Measurements from ENCODE around the gene ZNF28.
"Not testable (repeated sequence)": the region's sequence is repeated elsewhere in the genome, so short reads cannot be mapped to it uniquely, and the experiment has no call there.

ZNF28 gene

DNA sequence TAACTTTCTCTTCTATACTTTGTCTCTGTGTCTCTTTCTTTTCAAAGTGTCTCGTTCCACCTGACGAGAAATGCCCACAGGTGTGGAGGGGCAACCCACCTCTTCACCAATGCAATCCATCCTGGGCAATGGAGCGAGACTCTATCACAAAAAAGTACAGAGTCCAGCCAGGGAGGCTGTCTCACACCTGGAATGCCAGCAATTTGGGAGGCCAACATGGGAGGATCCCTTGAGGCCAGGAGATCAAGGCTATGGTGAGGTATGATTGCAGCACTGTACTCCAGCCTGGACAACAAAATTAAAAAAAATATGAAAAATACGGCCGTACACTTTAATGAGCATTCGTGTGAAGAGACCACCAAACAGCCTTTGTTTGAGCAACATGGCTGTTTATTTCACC is 32.0 kb downstream of the ZNF28 start:
- TF ChIP-seq POLR2A (IDR thresholded peaks at IDR 0.05; ENCODE audit: low read depth, low read length) = no peak
- DNase-seq (ENCODE audit: insufficient read length, low spot score) (no peak), FAIRE-seq (no peak)

DNA sequence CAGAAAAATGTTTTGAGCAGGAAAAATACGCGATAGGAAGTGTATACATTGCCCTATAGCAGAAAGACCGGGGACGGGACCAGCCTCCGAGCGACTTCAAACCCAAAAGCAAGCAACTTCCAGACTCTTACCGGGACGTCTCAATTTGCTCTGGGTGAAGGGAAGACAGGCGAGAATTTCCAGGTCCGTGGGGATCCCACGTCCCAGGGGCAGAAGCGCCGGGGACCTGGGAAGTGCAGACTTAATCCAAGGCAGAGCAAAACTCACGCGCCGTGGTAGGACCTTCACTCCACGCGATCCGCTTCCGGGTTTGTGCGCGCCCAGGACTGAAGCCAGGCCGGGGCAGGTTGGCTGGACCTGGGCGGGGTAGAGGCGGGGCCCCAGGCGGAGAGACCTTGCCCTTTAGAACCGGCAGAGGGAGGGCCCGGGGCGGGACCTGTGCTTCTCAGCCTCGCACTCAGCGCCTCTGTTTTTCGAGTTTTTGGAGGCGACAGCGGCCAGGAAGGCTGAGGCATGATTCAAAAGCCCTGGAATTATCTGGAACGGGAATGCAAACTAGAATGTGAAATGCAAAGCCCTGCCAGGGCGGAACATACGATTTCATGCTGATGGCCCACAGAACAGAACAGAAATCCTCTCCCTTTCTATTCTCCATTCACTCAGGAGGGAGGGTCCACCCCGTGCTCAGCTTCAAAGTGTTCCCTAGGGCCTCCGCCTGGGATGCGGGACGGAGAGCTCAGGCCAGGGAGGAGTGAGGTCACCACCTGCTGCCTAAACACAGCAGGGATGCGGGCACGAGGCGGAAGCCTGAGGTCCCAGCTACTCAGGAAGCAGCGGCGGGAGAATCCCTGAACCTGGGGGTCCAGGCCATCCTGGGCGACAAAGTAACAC is 34.7 kb downstream of the ZNF28 start, which contains the start of gene ZNF600:
TSS of gene ZNF600 (minus strand) at position 328 of the 891 bp plus-strand sequence. CDS start 7,903 bp downstream, outside the sequence.
- FAIRE-seq = peak; percentile 81
- peak; percentile 82 for DNase-seq (ENCODE audit: insufficient read length, low spot score)
- peak; percentile 65 for TF ChIP-seq POLR2A (IDR thresholded peaks at IDR 0.05; ENCODE audit: low read depth, low read length)

DNA sequence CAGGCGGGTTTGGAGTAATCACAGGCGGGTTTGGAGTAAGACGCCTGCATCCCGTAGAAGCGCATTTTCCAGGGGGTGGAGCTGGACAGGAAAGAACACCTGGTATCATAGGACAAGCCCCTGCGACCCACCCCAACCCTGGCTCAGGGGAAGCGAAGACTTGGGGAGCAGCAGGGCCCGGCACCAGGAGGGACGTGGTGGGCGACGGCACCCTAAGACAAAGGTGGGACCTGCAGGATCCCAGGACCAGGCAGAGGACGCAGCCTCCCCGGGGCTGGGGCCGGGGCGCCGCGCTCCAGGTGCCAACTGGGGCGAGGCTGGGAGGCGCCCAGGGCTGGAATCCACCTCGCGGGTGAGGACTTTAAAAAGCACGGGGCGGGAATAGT is 35.4 kb downstream of the ZNF28 start:
- no peak for TF ChIP-seq POLR2A (IDR thresholded peaks at IDR 0.05; ENCODE audit: low read depth, low read length)
- no peak for DNase-seq (ENCODE audit: insufficient read length, low spot score)
- FAIRE-seq = no peak

DNA sequence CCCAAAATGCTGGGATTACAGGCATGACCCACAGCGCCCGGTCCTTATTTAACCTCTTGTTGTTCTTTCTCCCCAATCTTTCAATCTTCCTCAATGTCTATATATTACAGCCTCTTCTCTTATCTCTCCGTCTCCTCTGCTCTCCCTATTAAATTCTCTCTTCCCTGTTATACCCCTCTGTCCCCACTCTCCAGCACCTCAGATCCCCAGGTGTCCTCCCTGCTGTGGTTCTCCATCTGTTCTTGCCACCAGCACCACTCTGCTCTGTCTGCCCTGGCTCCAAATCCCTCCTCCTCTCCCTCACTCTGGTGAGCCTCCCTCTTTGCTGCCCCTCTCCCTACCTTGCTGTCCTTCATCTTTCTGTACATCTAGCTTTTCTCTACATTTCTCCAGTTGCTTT is 35.9 kb downstream of the ZNF28 start:
- no peak for DNase-seq (ENCODE audit: insufficient read length, low spot score)
- TF ChIP-seq POLR2A (IDR thresholded peaks at IDR 0.05; ENCODE audit: low read depth, low read length) = no peak

GRCh38 chr19:52782864-52783263 is 38.6 kb downstream of the ZNF28 start:
- not testable (repeated sequence) for DNase-seq (ENCODE audit: insufficient read length, low spot score); FAIRE-seq

More for the DNA sequence above, 35.9 kb downstream of the ZNF28 start:
- FAIRE-seq = no peak

DNA sequence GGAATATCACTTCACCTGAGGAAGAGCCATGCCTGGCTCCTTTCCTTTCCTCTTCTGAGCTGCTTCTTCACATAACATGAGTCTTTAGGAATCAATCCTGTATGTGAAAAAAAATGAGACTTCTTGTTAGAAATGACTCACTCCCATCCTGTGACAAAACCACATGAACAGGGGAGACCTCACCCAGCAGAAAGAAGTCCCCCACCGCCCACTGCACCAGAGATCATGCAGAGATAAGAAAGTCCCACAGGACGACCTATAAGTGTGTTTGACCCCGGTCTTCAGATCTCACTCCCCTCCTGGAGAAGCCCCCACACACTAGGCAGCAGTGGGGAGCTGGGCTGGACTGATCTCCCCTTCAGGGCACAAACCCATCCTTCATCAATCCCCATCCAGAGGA is 42.6 kb downstream of the ZNF28 start:
- no peak for FAIRE-seq
- DNase-seq (ENCODE audit: insufficient read length, low spot score) = no peak
- no peak for TF ChIP-seq POLR2A (IDR thresholded peaks at IDR 0.05; ENCODE audit: low read depth, low read length)

DNA sequence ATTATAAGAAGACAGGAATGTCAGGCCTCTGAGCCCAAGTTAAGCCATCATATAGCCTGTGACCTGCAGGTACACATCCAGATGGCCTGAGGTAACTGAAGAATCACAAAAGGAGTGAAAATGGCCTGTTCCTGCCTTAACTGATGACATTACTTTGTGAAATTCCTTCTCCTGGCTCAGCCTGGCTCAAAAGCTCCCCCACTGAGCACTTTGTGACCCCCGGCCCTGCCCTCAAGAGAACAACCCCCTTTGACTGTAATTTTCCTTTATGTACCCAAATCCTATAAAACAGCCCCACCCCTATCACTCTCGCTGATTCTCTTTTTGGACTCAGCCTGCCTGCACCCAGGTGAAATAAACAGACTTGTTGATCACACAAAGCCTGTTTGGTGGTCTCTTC is 65.0 kb downstream of the ZNF28 start:
- not testable (repeated sequence) for FAIRE-seq

DNA sequence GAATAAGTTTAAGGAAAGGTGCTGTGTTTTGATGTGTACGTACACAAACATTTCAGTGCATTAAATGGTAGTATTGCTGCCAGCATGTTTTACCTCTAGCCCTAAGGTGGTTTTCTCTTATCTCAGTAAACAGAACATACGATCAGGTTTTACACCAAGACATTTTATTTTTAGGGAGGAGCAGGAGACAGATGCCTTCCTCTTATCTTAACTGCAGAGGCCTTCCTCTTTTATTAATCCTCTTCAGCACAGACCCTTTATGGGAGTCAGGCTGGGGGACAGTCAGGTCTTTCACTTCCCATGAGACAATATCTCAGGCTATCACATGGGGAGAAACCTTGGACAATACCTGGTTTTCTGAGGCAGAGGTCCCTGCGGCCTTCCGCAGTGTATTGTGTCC is 71.7 kb downstream of the ZNF28 start:
- no peak for TF ChIP-seq POLR2A (IDR thresholded peaks at IDR 0.05; ENCODE audit: low read depth, low read length)
- no peak for FAIRE-seq

More for the DNA sequence above, 65.0 kb downstream of the ZNF28 start:
- not testable (repeated sequence) for DNase-seq (ENCODE audit: insufficient read length, low spot score)

DNA sequence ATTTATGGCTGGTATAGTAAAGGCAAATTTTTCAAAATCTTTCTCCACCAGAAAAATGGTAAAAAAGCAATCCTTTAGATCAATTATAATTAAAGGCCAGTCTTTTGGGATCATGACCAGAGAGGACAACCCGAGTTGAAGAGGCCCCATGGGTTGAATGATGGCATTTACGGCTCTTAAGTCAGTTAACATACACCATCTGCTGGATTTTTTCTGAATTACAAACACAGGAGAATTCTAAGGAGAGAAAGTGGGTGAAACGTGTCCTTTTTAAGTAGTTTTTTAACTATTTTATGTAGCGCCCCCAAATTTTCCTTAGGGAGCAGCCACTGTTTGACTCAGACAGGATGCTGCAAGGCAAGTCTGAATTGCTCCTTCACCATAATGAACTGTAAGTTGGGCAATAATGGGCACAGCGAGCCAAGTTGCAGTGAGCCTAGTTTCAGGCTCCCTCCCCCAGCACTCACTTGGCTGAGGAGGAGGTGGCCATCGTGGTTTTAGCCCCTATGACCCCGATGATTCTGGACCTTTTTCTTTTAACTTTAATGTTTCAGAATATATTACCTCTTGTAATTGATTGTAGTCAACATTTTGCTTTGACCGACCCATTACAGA is 73.0 kb downstream of the ZNF28 start:
- DNase-seq (ENCODE audit: insufficient read length, low spot score) = no peak
- TF ChIP-seq POLR2A (IDR thresholded peaks at IDR 0.05; ENCODE audit: low read depth, low read length) = no peak
- no peak for FAIRE-seq

More for the DNA sequence above, 71.7 kb downstream of the ZNF28 start:
- DNase-seq (ENCODE audit: insufficient read length, low spot score) = no peak

All from H54 (cell line).